Measurements from ENCODE around the gene BABAM2. TPM values are rescaled to one million over a fixed set of nuclear protein-coding genes. Genes with fewer than 3 reads are reported as not detected.

The BABAM2 gene
- total and polyA plus RNA-seq, 2 experiments from 2014 or later, result 31.8 to 83.3 TPM

DNA sequence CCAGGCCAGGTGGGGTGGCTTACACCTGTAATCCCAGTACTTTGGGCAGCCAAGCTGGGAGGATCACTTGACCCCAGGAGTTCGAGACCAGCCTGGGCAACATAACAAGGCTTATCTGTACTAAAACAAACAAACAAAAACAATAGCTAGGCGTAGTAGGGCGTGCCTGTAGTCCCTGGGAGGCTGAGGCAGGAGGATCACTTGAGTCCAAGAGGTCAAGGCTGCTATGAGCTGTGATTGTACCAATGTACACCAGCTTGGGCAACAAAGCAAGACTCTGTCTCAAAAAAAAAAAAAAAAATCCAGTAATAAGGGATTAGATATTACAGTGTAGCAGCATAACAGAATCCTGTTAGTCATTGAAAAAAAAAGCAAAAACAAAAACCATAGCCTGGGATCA, 279.0 kb downstream of the BABAM2 start:
- no peaks in the 10 kb centered on the region for H3K9me3 ChIP-seq (ENCODE audit: low read depth)
- no peak for TF ChIP-seq CTCF (IDR thresholded peaks at IDR 0.05; ENCODE audit: low read depth, low read length)
- no peak for DNase-seq (ENCODE audit: low read depth in 1 of 2, low spot score in 1 of 2)

DNA sequence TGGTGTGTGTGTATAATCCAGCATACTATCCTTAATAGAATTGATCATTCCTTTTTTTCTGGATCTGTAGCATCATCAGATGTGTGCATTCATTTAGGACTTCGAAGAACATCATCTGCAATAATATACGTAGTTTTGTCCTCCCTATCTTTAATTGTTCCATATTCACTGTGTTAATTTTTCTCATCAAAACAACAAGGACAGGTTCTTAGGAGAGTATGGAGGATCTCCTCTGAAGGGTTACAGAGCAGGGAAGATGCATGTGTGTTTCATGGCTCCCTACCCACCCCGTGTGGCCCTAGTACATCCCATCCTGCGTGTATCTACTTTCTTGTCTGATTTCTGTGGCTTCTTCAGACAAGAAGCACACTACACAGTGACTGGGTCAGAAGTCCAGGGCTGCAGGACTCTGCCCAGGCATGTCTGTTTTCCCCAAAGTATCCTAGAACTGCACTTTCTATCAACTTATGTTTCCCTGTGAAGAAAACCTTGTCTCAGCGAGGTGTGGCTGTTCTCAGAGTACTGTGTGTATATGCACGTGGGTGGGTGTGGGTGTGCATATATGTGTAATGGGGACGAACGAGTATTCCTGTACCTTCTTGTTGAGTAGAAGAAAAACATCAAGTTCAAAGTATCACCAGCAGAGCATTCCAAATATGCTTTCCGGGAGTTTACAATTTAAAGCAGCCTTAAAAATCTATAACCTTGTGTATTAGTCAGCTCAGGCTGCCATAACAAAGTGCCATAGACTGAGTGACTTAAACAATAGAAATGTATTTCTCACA, 281.8 kb downstream of the BABAM2 start:
- peak in 1 of 2 donors; percentile 16 for DNase-seq (ENCODE audit: low read depth in 1 of 2, low spot score in 1 of 2)
- no peak for TF ChIP-seq CTCF (IDR thresholded peaks at IDR 0.05; ENCODE audit: low read depth, low read length)
- H3K9me3 ChIP-seq (ENCODE audit: low read depth), result no peaks in the 10 kb centered on the region
- no peaks in the 10 kb centered on the region for H3K36me3 ChIP-seq
- no peak overlapping the region for H3K4me3 ChIP-seq
- H3K4me1 ChIP-seq (ENCODE audit: low read depth), result no peaks in the 10 kb centered on the region
- no peaks in the 10 kb centered on the region for H3K27me3 ChIP-seq
- H3K27ac ChIP-seq, result no peak overlapping the region

More for the DNA sequence above, 279.0 kb downstream of the BABAM2 start:
- H3K4me3 ChIP-seq, result no peak overlapping the region
- H3K4me1 ChIP-seq (ENCODE audit: low read depth), result no peaks in the 10 kb centered on the region
- H3K27me3 ChIP-seq, result no peaks in the 10 kb centered on the region
- H3K27ac ChIP-seq, result no peak overlapping the region
- no peaks in the 10 kb centered on the region for H3K36me3 ChIP-seq

DNA sequence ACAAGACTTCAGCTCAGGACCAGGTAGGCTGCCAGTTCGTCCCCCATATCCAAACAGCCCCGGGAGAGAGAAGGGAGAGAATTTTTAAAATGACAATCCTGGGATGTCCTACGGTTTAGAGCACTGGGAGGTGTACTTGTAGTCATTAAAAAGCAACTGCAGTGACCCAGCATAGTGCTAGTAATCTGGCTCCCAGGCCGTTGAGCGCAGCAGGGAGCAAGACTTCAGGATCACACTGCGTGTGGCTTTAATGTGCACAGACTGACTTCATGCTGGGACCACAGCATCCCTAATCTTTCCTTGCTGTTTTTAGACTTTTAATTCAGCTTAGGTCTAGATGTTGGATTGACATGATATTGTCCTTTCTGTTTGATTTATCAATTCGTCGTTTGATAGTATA, 282.8 kb downstream of the BABAM2 start:
- TF ChIP-seq CTCF (IDR thresholded peaks at IDR 0.05; ENCODE audit: low read depth, low read length), result no peak
- H3K27ac ChIP-seq, result no peak overlapping the region
- no peaks in the 10 kb centered on the region for H3K4me1 ChIP-seq (ENCODE audit: low read depth)
- no peaks in the 10 kb centered on the region for H3K9me3 ChIP-seq (ENCODE audit: low read depth)
- no peak overlapping the region for H3K4me3 ChIP-seq
- H3K36me3 ChIP-seq, result no peaks in the 10 kb centered on the region
- no peaks in the 10 kb centered on the region for H3K27me3 ChIP-seq
- no peak for DNase-seq (ENCODE audit: low read depth in 1 of 2, low spot score in 1 of 2)

DNA sequence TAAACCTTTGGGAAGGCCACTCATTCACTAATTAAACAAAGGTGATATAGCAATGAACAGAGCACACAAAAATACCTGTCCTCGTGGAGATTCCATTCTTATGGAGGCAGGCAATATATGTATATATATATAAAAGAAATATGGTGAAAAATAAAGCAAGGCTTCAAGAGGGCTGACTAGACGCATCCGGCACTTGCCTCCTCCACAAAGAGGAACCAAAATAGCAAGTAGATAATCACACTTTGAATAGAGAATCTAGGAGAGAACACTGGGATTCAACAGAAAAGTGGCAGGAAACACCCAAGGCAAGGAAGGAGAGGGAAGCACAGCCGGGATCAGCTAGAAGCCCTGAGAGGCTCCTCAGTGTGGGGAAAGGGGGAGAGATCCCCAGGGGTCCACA, 283.7 kb downstream of the BABAM2 start:
- no peaks in the 10 kb centered on the region for H3K36me3 ChIP-seq
- H3K27ac ChIP-seq, result no peak overlapping the region
- no peak overlapping the region for H3K4me3 ChIP-seq
- H3K9me3 ChIP-seq (ENCODE audit: low read depth), result no peaks in the 10 kb centered on the region
- no peaks in the 10 kb centered on the region for H3K27me3 ChIP-seq
- no peak for TF ChIP-seq CTCF (IDR thresholded peaks at IDR 0.05; ENCODE audit: low read depth, low read length)
- H3K4me1 ChIP-seq (ENCODE audit: low read depth), result no peaks in the 10 kb centered on the region
- no peak for DNase-seq (ENCODE audit: low read depth in 1 of 2, low spot score in 1 of 2)

- no peak for TF ChIP-seq CTCF (IDR thresholded peaks at IDR 0.05; ENCODE audit: low read depth, low read length)
- H3K4me3 ChIP-seq, result no peak overlapping the region
- no peak overlapping the region for H3K27ac ChIP-seq
- no peaks in the 10 kb centered on the region for H3K9me3 ChIP-seq (ENCODE audit: low read depth)
- no peaks in the 10 kb centered on the region for H3K36me3 ChIP-seq
- DNase-seq (ENCODE audit: low read depth in 1 of 2, low spot score in 1 of 2), result no peak
- H3K27me3 ChIP-seq, result no peaks in the 10 kb centered on the region
- no peaks in the 10 kb centered on the region for H3K4me1 ChIP-seq (ENCODE audit: low read depth)
Measured at GRCh38 chr2:28175028-28175427, 284.5 kb downstream of the BABAM2 start.
